Measurements from ENCODE around the gene ADAMTS6. TPM values are rescaled to one million over a fixed set of nuclear protein-coding genes. Genes with fewer than 3 reads are reported as not detected.

Gene ADAMTS6
- total RNA-seq, 1 experiment from 2014 or later: 2.8 TPM

- TF ChIP-seq HMGXB4 (CRISPR knock-in tag; IDR thresholded peaks at IDR 0.05) (no peak), ZNF121 (CRISPR knock-in tag; IDR thresholded peaks at IDR 0.05) (no peak), ZNF512 (CRISPR knock-in tag; IDR thresholded peaks at IDR 0.05; ENCODE audit: borderline replicate concordance) (no peak), ARID4B (CRISPR knock-in tag; IDR thresholded peaks at IDR 0.05; ENCODE audit: borderline replicate concordance) (no peak)
Measured at GRCh38 chr5:65320250-65320649, 161.5 kb downstream of the ADAMTS6 start (continued).

- Mint-ChIP-seq H3K27ac (no peak overlapping the region), H3K9me3 (peaks cover 12% of the 10 kb centered on the region), H3K4me3 (no peak overlapping the region), H3K4me1 (peaks cover 5% of the 10 kb centered on the region), H3K36me3 (peaks cover 11% of the 10 kb centered on the region), H3K27me3 (ENCODE audit: low read depth) (no peaks in the 10 kb centered on the region)
- ChIA-PET CTCF (no interaction called here), POLR2A (no interaction called here)
- ATAC-seq: no peak
- no peak for DNase-seq (ENCODE audit: low spot score)
- TF ChIP-seq HMGA2 (CRISPR knock-in tag; IDR thresholded peaks at IDR 0.05) (no peak), ZNF219 (CRISPR knock-in tag; IDR thresholded peaks at IDR 0.05; ENCODE audit: borderline replicate concordance) (no peak), GTF2I (CRISPR knock-in tag; conservative IDR thresholded peaks at IDR 0.05) (no peak), NFE2L1 (CRISPR knock-in tag; IDR thresholded peaks at IDR 0.05) (no peak), ZNF416 (CRISPR knock-in tag; IDR thresholded peaks at IDR 0.05) (no peak), ATF6 (CRISPR knock-in tag; IDR thresholded peaks at IDR 0.05) (no peak), ZBTB21 (CRISPR knock-in tag; IDR thresholded peaks at IDR 0.05; ENCODE audit: borderline replicate concordance) (no peak), MXD4 (CRISPR knock-in tag; IDR thresholded peaks at IDR 0.05; ENCODE audit: borderline replicate concordance) (no peak), GABPB1 (CRISPR knock-in tag; IDR thresholded peaks at IDR 0.05) (no peak), NR3C1 (CRISPR knock-in tag; conservative IDR thresholded peaks at IDR 0.05; ENCODE audit: low read depth) (no peak), ATF1 (CRISPR knock-in tag; IDR thresholded peaks at IDR 0.05) (no peak)
Measured at GRCh38 chr5:65307931-65308330, 173.8 kb downstream of the ADAMTS6 start.

- peaks cover 12% of the 10 kb centered on the region for H3K9me3 Mint-ChIP-seq
- no peaks in the 10 kb centered on the region for H3K27me3 Mint-ChIP-seq (ENCODE audit: low read depth)
- no peak overlapping the region for H3K4me3 Mint-ChIP-seq
- peaks cover 5% of the 10 kb centered on the region for H3K4me1 Mint-ChIP-seq
- H3K27ac Mint-ChIP-seq: no peak overlapping the region
- ATAC-seq: no peak
- ChIA-PET POLR2A (no interaction called here), CTCF (no interaction called here)
- H3K36me3 Mint-ChIP-seq: peaks cover 11% of the 10 kb centered on the region
- DNase-seq (ENCODE audit: low spot score): no peak
- no peak for TF ChIP-seq SOX15 (CRISPR knock-in tag; IDR thresholded peaks at IDR 0.05)
- no peak for TF ChIP-seq ZNF671 (CRISPR knock-in tag; IDR thresholded peaks at IDR 0.05)
- no peak for TF ChIP-seq OVOL2 (CRISPR knock-in tag; IDR thresholded peaks at IDR 0.05; ENCODE audit: borderline replicate concordance)
- TF ChIP-seq PREB (CRISPR knock-in tag; IDR thresholded peaks at IDR 0.05; ENCODE audit: borderline replicate concordance): no peak
- no peak for TF ChIP-seq TEAD4 (CRISPR knock-in tag; IDR thresholded peaks at IDR 0.05)
- TF ChIP-seq E2F4 (CRISPR knock-in tag; IDR thresholded peaks at IDR 0.05; ENCODE audit: borderline replicate concordance, low read depth): no peak
- no peak for TF ChIP-seq NR1H2 (CRISPR knock-in tag; IDR thresholded peaks at IDR 0.05)
- no peak for TF ChIP-seq SMAD3 (CRISPR knock-in tag; IDR thresholded peaks at IDR 0.05; ENCODE audit: borderline replicate concordance)
Measured at GRCh38 chr5:65307088-65307487, 174.6 kb downstream of the ADAMTS6 start.
